ENCODE results near the gene TOMM34.

TOMM34 gene

DNA sequence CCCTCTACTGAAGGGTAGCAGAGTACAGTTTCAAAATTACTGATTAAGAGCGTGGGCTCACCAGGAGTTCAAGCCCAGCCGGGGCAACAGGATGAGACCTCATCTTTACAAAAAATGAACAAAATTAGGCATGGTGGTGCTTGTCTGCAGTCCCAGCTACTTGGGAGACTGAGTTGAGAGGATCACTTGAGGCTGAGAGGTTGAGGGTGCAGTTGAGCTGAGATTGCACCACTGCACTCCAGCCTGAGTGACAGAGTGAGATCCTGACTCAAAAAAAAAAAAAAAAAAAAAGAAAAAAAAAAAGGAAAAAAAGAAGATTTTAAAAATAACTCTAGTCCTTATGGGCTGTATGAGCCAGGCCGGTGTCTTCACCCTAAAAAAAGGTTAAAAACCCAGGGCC is 31.6 kb downstream of the TOMM34 start:
- no peak for DNase-seq

GRCh38 chr20:44924541-44924940 is 35.7 kb downstream of the TOMM34 start:
- no peak for DNase-seq

DNA sequence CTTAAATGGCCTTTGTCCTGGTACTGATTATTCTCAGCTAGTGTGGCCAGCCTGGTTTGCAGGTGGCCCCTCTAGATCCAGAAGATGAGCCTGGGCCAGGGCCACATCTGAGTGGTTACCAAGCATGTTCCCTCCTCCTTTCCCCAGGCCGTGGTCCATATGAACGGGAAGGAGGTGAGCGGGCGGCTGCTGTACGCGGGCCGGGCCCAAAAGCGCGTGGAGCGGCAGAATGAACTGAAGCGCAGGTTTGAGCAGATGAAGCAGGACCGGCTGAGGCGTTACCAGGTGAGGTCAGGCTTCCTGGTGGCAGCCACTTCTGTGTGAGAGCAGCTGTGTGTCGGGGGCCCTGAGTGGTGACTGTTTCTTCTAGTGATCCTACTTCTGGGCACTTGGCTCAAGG is 38.8 kb downstream of the TOMM34 start:
- DNase-seq: no peak

GRCh38 chr20:44918761-44919160 is 41.4 kb downstream of the TOMM34 start:
- no peak for DNase-seq

- DNase-seq: no peak
Observed at GRCh38 chr20:44918342-44918741, 41.9 kb downstream of the TOMM34 start.

DNA sequence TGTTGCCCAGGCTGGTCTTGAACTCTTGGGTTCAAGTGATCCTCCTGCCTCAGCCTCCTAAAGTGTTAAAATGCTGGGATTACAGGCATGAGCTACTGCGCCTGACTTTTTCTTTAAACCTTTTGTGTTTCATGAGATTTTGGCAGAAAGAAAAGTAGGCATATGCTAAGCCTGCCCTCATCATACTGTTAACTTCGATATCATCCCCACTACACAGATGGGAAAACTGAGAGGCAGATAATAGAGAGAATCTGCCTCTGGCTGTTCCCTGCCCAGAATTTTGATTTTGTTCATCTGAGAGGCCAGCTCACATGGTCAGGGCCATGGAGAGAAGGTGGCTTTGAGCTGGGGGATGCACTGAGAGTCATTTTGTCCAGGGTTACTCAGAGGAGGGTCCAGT is 42.8 kb downstream of the TOMM34 start:
- no peak for DNase-seq

GRCh38 chr20:44916586-44916985 is 43.6 kb downstream of the TOMM34 start:
- DNase-seq: no peak

- peak; percentile 72 for DNase-seq
Observed at GRCh38 chr20:44914924-44915323, 45.3 kb downstream of the TOMM34 start.

GRCh38 chr20:44912189-44912588 is 48.0 kb downstream of the TOMM34 start:
- no peak for DNase-seq

GRCh38 chr20:44911264-44911921 is 48.8 kb downstream of the TOMM34 start:
- DNase-seq: peak; percentile 72

DNA sequence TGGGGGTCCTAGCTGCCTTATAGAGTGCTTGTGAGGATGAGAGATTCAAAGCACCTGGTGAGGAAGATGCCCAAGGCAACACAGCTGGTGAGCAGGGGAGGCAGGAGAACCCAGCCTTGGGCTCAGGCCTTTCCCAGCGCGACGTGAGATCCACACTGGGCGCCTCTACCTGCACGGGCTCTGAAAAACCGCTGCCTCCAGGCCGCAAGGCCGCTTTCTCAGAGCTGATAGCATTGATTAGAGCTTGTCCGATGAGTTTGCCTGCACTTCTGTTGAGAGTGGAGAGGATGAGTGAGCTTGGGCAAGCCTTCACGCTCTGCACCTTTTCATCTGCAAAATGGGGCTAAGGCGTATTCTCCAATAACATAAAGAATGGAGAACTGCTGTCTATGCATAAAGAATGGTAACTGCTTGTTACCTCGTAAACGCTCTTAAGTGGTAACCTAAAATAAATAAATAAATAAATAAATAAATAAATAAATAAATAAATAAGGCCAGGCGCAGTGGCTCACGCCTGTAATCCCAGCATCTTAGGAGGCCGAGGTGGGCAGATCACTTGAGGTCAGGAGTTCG is 49.4 kb downstream of the TOMM34 start:
- no peak for DNase-seq

GRCh38 chr20:44909872-44910689 is 50.1 kb downstream of the TOMM34 start, which contains the start of gene PABPC1L:
PABPC1L (plus strand) TSS chr20:44910060; CDS start chr20:44910144, 84 bp downstream.
- DNase-seq: peak; percentile 84

- DNase-seq: no peak
Observed at GRCh38 chr20:44908987-44909871, 51.0 kb downstream of the TOMM34 start.

GRCh38 chr20:44904377-44904776 is 55.8 kb downstream of the TOMM34 start:
- DNase-seq: no peak

DNA sequence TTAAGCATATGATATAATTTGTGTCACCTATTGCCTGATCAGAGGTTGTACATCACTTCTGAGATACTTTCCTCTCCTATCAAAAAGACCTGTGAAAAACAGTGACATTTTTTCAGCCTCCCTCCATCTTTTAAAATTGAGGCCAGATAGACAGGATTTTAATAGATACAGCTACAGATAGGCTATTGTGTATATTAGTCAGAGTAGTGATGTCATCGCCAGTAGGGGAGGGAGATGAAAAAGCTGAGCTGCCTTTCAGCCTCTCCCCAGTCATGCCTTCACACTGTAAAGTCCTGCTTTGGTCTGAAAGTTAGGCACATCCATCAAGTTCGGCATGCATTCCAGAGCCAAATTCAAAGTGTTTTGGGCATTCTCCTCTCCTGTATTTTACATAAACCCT is 58.2 kb downstream of the TOMM34 start:
- no peak for DNase-seq

GRCh38 chr20:44900231-44900854 is 59.9 kb downstream of the TOMM34 start:
- DNase-seq: peak; percentile 56

- DNase-seq: no peak
Observed at GRCh38 chr20:44897133-44897532, 63.1 kb downstream of the TOMM34 start.

GRCh38 chr20:44896583-44896982 is 63.6 kb downstream of the TOMM34 start:
- DNase-seq: no peak

- no peak for DNase-seq
Observed at GRCh38 chr20:44894959-44895358, 65.2 kb downstream of the TOMM34 start.

Measured in activated CD4-positive, alpha-beta T cell treated with anti-CD3 and anti-CD28 coated beads, Interleukin-10, Interleukin-2, amounts not matched to agents 100 ng/mL and 50 ng/mL, durations not matched to agents 16 hours and 8 hours (primary cell).